Measurements from ENCODE around the gene PYGO1.

GRCh38 chr15:55528812-55529211 is 59.3 kb downstream of the PYGO1 start:
- TF ChIP-seq, protein P1, sequence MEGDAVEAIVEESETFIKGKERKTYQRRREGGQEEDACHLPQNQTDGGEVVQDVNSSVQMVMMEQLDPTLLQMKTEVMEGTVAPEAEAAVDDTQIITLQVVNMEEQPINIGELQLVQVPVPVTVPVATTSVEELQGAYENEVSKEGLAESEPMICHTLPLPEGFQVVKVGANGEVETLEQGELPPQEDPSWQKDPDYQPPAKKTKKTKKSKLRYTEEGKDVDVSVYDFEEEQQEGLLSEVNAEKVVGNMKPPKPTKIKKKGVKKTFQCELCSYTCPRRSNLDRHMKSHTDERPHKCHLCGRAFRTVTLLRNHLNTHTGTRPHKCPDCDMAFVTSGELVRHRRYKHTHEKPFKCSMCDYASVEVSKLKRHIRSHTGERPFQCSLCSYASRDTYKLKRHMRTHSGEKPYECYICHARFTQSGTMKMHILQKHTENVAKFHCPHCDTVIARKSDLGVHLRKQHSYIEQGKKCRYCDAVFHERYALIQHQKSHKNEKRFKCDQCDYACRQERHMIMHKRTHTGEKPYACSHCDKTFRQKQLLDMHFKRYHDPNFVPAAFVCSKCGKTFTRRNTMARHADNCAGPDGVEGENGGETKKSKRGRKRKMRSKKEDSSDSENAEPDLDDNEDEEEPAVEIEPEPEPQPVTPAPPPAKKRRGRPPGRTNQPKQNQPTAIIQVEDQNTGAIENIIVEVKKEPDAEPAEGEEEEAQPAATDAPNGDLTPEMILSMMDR (IDR thresholded peaks at IDR 0.05; ENCODE audit: insufficient read depth, low read length, poor library complexity, severe bottlenecking) = no peak
- TF ChIP-seq EZH2phosphoT487 (conservative IDR thresholded peaks at IDR 0.05; ENCODE audit: low read length) = no peak
